Activated T-helper 9 cell treated with anti-CD3 and anti-CD28 coated beads, Interleukin-2, amount 50 U/mL, for 16 hours (primary cell): Measurements from ENCODE around the gene WDHD1.
"Not testable (repeated sequence)": the region's sequence is repeated elsewhere in the genome, so short reads cannot be mapped to it uniquely, and the experiment has no call there.

Experiments used
- DNase-seq: peaks from one replicate; pipeline ENCODE4 v3.0.0-alpha.2; 2020; ENCODE audit warnings: low read depth

The WDHD1 gene, protein sequence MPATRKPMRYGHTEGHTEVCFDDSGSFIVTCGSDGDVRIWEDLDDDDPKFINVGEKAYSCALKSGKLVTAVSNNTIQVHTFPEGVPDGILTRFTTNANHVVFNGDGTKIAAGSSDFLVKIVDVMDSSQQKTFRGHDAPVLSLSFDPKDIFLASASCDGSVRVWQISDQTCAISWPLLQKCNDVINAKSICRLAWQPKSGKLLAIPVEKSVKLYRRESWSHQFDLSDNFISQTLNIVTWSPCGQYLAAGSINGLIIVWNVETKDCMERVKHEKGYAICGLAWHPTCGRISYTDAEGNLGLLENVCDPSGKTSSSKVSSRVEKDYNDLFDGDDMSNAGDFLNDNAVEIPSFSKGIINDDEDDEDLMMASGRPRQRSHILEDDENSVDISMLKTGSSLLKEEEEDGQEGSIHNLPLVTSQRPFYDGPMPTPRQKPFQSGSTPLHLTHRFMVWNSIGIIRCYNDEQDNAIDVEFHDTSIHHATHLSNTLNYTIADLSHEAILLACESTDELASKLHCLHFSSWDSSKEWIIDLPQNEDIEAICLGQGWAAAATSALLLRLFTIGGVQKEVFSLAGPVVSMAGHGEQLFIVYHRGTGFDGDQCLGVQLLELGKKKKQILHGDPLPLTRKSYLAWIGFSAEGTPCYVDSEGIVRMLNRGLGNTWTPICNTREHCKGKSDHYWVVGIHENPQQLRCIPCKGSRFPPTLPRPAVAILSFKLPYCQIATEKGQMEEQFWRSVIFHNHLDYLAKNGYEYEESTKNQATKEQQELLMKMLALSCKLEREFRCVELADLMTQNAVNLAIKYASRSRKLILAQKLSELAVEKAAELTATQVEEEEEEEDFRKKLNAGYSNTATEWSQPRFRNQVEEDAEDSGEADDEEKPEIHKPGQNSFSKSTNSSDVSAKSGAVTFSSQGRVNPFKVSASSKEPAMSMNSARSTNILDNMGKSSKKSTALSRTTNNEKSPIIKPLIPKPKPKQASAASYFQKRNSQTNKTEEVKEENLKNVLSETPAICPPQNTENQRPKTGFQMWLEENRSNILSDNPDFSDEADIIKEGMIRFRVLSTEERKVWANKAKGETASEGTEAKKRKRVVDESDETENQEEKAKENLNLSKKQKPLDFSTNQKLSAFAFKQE

DNA sequence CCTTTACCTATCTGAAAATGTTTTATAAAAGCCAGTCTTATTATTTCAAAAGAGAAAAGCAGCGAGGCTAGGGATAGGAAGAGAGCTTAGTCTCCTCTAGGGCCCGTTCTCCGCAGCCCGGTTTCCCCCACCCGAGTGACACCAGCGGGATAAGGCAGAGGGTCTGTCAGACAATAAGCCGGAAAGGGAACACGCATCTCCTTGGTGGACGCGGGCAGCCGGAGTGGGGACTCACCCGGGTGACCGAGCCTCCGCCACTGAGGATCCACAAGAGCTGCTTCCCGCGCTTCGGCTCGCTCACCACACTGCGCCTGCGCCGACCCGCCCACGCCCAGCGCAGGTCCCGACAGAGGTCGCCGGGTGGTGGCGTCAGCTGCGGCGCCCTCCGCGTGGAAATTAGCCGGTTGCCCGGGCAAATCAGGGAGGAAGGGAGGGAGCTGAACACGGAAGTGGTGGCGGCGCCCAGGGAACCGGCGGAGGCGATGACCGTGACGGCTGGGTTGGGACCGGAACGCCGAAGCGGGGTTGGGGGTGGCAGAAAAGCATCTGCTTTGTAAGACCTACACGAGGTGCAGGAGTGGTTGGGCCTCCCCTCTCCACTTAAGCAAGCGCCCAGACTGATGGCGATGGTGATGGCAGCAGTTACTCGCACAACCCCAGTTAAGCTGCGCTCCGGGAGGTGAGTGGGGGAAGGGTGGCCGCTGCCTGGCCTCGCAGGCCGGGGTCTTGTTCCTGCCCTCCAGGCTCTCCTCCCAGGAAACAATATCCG, at the start of gene WDHD1, which contains the start of gene SOCS4:
TSS of gene WDHD1 (minus strand) at position 307 of the 769 bp plus-strand sequence. CDS start 312 bp downstream, outside the sequence.
TSS of gene SOCS4 (plus strand) at position 444 of the 769 bp plus-strand sequence. CDS start 15,806 bp downstream, outside the sequence.
- DNase-seq = peak; percentile 96

DNA sequence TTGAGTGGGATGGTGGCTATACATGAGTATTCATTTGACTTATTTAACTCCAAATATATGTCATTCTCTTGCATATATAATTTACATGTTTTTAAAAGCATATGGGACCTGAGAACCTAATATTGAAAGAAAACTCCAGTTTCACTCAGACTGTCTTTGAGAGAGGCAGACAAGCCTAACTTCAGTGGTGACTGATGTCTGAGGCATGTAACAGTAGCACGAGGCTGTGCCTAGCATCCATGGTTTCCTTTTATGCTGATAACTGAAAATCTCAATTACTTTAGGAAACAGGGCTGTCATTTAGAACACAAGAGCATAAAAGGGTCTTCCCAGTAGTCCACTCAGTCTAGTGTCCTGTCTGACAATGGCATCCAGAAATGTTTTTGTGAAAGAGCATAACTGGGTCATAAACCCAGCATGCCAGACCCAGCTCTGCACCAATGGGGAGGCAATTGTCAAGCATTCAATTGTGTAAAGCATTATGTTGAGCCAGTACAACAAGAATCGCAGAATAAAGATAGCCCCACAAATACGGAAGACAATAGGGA, 48.8 kb upstream of the WDHD1 start:
- no peak for DNase-seq

DNA sequence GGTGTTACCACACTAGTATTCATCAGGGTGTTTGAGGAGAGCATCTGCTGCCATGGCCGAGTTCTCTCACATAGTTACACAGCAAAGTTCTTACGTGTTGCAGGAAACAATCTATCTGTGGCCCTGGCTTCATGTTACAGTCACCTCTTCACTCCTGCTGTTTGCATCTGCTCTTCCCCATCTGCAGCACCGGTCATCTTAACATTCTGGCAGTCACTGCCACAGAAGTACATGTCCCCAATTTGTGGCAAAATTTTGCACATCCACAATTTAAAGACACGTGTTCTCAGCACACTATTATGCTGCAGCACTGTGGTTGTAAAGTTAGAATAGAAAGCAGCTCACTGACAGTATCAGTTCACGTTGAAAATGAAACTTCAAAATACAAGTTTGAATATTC, 47.8 kb upstream of the WDHD1 start:
- no peak for DNase-seq

DNA sequence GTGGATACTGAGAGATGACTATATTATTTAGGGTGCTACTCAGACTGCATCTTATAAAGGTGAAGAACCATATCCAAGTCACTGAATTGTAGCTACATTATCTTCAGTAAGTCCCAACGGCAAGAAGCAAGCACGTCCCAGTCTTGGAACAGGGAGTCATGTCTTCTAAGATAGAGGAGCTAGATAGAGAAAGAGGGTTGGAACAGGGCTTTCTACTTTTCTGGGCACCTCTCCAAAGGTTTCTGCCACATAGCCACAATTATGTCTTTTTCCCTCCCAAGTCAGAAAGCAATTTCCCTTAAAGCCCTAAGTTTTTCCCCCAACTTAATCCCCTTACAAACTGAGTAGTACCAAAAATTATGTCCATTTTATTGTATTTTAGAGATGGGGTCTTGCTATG, 47.0 kb upstream of the WDHD1 start:
- DNase-seq = no peak

DNA sequence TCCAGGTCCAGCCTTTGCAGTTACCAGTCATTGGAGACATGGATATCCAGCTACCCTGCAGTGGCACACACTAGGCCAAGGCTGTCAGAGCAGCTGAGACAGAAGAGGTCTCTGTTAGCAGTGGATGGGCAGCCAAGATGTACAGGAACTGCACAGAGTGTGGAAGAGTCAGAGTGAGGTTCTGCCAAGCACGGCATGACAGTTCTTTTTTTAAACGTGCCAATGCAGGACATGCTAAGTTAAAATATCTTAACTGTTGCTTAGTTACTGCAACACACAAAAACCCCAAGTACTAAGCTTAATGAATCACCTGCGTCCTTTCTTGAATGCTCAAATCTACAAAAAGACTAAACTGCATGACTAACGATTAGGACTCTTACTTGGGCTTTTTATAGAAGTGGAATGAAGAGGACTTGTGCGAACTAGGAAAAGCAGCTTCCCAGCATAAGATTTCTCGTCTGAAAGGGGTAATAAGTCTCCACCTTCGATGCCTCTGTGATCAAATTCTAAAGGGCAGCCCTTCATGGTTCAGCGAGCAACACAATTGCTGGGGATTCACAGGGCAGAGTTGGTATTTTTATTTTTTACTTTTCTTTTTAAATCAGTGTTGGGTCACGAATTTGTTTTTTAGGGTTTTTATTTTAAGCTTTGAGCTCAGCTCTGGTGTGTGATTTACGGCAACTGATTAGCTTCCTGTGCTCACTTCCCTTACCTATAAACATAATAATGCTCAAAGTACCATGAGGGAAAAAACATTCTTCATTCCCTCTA, 45.2 kb upstream of the WDHD1 start:
- no peak for DNase-seq

DNA sequence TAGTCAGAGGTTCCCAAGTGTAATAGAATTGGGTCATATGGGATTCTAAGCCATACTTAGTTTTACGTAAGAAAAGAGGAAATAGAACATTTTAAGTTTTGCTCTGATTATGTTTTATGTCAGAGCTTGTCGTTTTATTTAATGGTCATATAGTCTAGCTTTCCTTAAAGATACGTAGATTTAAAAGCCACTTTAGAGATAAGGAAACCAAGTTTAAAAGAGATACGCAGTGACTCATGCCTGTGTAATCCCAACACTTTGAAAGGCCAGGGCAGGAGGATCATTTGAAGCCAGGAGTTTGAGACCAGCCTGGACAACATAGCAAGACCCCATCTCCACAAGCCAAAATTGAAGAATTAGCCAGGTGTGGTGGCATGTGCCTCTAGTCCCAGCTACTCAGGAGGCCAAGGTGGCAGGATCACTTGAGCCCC, 44.1 kb upstream of the WDHD1 start:
- no peak for DNase-seq

DNA sequence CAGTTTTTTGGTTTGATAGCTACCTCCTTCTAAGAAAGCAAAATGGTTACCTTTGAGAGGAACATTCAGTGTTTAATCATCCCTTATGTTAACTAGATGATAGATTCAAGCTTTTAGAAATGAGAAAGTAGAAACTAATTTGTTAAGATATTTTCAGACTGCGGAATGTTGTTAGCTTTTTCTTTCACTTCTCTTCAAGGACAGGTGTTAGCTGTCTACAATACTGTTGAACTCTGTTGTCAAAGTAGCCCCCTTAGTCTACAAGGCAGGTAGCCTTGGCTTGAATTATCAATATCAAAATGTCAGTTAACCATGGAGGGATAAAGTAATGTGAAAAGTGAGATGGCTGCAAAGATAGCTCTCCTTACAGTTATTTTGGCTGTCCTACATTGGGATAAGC, 39.3 kb upstream of the WDHD1 start:
- DNase-seq = no peak

DNA sequence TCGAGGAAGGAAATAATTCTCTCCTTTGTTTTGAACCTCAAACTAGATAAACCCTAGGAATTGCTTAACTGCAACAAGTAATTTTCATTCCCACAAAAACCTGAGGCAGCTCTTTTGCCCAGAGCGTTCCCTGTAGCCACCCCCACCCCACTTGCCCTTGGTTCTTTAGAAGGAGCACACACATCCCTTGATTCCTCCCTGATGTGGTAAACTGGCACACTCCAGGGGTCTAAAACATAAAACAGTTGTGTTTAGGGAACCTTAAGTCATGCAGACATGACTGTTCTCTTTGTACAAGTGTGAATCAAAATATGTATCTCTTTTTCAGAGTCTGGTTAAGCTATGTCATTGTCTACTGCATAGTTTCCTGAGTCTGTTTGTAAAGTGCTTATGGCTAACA, 38.5 kb upstream of the WDHD1 start:
- no peak for DNase-seq

DNA sequence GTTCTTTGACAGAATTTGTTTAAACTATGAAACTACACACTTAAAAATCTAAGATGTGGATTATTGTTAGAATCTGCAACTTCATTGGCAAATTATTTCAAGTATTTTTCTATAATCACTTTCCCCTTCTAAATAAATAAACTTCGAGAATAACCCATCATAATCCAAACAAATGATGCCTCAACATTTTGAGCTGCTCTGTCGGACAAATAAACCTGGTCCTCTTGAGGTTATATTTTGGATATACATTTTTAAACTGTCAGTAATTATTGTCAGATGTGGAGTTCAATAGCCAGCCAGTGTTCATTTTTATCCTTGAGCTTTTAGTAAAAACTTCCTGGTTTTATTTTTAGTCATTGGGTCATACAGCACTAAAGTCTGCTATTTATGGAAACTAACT, 38.0 kb upstream of the WDHD1 start:
- not testable (repeated sequence) for DNase-seq

DNA sequence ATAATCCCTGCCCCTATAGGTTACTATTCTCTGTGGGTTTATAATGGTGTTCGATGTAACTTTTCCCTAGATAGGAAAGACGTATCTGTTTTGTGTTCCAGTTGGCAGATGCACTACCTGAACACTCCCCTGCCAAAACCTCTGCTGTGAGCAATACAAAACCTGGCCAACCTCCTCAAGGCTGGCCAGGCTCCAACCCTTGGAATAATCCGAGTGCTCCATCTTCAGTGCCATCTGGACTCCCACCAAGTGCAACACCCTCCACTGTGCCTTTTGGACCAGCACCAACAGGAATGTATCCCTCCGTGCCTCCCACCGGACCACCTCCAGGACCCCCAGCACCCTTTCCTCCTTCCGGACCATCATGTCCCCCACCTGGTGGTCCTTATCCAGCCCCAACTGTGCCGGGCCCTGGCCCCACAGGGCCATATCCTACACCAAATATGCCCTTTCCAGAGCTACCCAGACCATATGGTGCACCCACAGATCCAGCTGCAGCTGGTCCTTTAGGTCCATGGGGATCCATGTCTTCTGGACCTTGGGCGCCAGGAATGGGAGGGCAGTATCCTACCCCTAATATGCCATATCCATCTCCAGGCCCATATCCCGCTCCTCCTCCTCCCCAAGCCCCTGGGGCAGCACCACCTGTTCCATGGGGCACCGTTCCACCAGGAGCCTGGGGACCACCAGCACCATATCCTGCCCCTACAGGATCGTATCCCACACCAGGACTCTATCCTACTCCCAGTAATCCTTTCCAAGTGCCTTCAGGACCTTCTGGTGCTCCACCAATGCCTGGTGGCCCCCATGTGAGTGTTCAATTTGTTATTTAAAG, 35.8 kb upstream of the WDHD1 start:
- DNase-seq = no peak

DNA sequence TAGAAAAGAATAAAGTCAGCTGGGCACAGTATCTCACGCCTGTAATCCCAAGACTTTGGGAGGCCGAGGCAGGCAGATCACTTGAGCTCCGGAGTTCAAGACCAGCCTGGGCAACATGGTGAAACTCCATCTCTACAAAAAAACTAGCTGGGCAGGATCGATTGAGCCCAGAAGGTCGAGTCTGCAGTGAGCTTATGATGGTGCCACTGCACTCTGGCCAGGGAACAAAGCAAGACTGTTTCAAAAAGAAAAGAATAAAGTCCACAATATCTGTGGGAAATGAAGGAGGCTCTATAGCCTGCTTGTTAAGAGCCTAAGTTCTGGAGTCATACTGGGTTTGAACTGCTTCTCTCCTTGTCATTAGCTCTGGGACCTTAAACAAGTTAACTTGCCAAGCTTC, 32.4 kb upstream of the WDHD1 start:
- no peak for DNase-seq

DNA sequence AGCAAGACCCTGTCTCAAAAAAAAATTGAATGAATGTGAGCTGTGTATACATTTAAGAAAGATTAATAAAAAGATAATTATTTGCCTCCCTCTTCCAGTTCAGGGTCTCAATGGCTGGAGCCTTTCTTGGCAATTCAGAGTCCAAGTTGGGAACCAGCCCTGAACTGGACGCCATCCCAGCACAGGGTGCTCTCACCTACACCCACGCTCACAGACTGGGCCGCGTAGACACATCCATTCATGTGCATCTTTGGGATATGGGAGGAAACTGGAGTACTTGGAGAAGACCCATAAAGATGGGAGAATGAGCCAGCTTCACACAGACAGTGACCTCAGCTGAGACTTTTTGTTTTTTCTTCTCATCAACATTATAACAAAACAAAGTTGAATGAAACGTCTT, 31.0 kb upstream of the WDHD1 start:
- no peak for DNase-seq

DNA sequence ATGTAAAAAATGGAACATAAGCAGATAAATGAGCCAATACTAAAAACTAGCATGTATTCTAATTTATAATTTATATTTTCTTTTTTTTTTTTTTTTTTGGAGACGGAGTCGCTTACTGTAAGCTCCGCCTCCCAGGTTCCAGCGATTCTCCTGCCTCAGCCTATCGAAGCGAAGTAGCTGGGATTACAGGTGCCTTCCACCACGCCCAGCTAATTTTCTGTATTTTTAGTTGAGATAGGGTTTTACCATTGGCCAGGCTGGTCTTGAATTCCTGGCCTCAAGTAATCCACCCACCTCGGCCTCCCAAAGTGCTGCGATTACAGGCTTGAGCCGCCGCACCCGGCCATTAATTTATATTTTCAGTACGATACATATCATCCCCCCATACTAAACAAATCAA, 27.2 kb upstream of the WDHD1 start:
- no peak for DNase-seq

DNA sequence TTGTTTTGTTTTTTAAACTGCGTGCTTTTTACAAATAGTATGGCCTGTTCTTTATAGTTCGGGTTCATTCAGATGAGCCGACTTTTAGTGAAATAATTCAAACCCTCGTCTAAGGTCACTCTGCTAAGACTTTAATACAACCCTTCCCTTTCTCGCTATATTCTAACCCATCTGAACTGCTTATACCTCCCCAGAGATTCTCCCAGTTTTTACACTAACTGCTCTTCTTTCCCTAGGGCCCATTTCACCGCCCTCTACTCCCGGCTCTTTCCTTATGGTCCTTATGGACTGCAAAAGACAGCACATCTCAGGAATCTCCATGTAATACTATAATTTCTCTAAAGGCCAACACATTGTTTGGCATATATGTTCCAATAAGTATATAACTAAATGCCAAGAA, 26.6 kb upstream of the WDHD1 start:
- DNase-seq = no peak

DNA sequence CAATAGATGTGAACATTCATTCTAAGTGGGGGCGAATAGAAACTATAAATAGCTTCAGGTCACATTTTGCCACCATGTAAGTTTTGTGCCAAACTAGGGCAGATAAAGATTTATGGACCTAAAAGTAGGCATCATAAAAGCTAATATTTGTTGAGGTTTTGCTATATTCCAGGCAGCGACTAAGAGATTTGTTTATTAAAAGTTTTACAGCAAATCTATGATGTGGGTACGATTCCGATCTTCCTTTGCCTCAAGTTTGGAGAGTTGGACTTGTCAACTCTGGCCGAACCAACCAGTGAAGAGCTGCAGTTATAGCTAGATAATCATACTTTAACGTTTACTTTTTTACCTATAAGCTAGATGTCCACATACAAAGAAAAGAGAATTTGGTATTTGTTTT, 26.1 kb upstream of the WDHD1 start:
- DNase-seq = no peak

DNA sequence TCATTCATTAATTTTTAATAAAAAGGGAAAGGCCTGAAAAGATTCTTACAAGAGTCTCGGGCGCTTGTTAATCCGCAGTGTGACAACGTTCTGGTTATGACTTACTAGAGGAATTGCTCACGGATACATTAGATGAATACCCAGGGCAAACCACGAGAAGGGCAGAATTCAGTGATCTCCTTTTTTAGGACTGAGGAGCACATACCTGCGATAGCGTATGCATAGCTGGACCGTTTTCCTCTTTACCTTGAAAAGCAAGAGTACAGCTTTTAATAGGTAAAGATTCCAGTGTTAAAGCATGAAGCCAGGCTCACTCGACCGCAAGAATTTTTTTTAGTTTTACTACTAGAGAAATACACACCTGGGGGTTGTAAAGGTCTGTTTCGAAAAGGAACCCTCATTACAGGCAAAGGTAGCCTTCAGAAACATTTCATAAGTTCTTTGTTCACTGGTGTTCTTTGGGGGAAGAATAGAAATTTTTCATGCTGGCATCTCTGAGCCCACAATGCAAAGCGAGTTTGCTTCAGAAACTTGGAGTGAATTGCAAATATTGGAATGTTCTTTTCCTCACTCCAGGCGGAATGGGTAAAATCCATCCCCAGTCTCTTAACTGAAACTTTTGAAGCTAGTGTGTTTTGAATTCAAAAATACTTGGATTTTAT, 25.5 kb upstream of the WDHD1 start:
- no peak for DNase-seq

DNA sequence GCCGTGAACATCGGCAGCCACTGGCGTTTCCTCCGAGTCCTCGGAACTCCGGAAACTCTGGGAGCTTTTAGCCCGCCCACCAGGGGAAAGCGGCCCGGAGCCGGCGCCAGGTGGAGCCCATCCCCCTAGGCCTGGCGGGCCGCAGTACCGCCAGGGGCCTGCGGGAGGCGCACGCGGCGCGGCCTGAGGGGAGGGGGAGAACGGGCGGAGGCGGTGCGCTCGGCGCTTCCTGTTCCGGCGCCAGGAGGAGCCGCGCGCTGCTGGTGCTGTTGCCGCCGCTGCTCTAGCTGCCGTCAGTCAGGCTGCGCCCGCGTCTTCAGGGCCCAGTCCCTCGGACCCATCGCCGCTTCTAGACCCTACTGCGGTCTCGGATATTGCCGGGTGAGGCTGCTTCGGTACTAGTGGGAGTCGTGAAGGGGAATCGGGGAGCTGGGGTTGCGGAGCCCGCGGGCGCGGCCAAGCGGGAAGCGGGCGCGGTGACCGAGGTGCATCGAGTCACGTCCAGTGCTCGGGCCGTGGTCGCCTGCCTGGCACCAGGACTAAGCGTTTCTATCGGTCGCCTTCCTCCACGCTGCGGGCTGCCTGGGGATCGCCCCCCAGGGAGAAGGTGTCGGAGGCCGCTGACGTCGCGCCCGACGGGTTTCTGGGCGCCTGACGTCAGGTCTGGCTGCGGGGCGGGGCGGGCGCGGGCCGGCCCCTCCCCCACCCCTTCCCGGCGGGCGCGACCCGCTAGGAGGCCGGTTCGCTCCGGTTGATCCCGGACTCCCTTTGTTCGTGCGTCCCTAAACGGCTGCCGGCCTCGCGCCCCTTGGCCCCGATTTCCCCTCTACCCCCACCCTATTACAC, 24.7 kb upstream of the WDHD1 start, which contains the start of gene MAPK1IP1L:
TSS of gene MAPK1IP1L (plus strand) at position 225 of the 846 bp plus-strand sequence. CDS start 10,037 bp downstream, outside the sequence.
- DNase-seq = peak; percentile 88

DNA sequence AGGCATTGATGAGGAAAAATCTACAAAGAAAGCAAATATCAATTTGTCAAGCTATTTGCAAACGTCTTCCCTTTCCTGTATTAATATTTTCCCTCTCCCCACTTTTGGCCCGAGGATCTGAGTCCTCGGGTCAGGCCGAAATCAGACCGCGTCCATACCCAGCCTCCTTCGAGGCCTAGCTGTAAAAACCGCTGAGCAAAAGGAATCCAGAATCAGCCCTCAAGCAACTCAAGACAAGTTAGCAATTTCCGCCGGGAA, 24.2 kb upstream of the WDHD1 start:
- no peak for DNase-seq
